Stimulated activated CD8-positive, alpha-beta memory T cell treated with anti-CD3 and anti-CD28 coated beads, Interleukin-12 subunit alpha, Interleukin-12 subunit beta, amount 100 ng/mL, for 4 hours (primary cell): ENCODE data around the gene FLT1.

Experiments
- DNase-seq: peaks from one replicate; pipeline ENCODE4 v3.0.0-alpha.2; 2020; ENCODE audit warnings: low read depth

FLT1 gene

DNA sequence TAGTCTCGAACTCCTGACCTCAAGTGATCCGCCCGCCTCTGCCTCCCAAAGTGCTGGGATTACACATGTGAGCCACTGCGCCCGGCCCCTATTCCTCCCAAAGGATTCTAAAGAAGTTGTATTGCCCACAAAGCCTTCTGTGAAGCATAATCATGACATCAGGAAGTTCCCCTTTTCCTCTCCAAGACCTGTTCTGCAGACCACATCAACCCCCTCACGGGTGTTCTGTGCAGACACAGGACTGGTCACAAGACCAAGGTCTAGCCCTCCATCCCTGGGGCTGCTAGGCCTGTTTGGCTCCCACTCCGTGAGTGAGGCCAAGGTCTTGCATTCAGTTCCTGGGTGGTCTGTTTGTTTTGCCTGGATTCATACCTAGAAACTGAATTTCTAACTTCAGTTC lies 178.1 kb downstream of the FLT1 start:
- no peak for DNase-seq

GRCh38 chr13:28316129-28316528 lies 178.8 kb downstream of the FLT1 start:
- DNase-seq = no peak

- DNase-seq = no peak
Observed at GRCh38 chr13:28314879-28315278, 180.0 kb downstream of the FLT1 start.

GRCh38 chr13:28313579-28313978 lies 181.3 kb downstream of the FLT1 start:
- no peak for DNase-seq

GRCh38 chr13:28306325-28306724 lies 188.6 kb downstream of the FLT1 start:
- no peak for DNase-seq

DNA sequence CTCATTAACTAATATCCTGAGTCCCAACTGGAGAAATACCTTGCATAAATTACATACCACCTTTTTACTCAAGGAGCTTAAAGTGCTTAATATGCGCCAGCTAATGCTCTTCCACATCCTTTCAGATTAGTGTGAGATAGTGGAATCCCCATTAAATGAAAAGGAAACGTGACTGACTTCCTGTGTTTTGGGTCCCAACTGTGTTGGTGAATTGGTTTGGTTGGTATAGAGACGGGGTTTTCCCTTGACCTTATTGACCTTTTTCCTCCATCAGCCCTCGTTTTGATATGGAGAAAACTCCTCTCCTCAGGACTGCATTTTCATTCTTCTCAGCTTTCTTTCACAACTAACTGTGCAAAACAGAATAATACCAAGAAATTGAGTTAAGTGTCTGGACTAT lies 193.1 kb downstream of the FLT1 start:
- DNase-seq = no peak

DNA sequence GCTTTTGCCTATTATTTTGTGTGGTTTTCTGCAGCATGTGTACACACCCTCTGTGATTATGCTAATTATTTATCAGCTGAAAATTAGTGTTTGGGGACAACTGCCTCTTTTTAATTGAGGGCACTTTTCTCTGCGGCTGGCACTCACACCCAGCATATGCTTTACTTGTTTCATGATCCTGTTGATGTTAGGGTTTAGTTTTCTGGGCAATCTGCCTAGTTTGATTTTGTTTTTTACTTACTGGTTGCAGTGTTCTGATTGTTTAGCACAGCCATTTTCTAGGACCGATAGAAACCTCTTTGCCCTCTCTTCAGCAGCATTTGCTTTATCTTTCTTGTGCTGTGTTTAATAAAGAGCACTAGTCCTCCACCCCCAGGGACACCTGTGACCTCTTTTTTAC lies 195.0 kb downstream of the FLT1 start:
- DNase-seq = no peak

- no peak for DNase-seq
Observed at GRCh38 chr13:28297341-28297740, 197.6 kb downstream of the FLT1 start.

- no peak for DNase-seq
Observed at GRCh38 chr13:28286263-28286662, 208.7 kb downstream of the FLT1 start.

- DNase-seq = no peak
Observed at GRCh38 chr13:28283600-28283999, 211.3 kb downstream of the FLT1 start.

DNA sequence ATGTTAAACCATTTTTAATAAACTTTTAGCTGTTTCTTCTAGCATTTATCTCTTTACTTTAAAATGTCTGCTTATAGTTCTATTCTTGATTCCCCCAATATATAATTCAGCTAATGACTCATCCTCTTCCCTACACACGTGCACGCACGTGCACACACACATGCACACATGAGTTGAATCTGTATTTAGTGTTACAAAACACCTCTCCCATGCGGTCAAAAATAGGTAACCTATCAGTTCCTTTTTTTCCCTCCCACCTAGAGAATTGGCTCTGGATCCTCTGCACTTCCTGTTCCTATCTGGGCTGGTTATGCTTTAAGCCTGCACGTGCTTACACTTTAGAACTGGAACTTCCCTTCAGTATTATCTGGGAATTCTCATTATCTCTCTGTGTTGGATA lies 212.5 kb downstream of the FLT1 start:
- no peak for DNase-seq

- DNase-seq = no peak
Observed at GRCh38 chr13:28273919-28274318, 221.0 kb downstream of the FLT1 start.

GRCh38 chr13:28271056-28271840 lies 223.7 kb downstream of the FLT1 start:
- no peak for DNase-seq

DNA sequence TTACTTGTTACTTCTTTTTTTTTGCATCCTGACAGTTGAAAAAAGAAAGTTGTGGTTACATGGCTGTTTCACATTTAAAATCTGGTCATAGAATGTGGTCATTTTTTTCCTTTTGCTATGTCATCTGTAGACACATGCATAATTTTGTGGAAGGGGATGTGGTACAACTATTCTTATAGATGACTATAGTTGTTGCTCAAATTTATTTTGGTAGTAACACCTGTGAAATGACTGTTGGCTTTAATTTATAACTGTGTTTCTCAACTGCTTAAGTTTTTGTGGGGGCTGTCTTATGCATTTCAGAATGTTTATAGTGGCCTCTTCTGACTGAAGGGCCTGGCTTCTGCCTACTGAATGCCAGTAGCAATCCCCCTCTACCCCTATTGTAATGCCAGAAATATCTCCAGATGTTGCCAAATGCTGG lies 226.1 kb downstream of the FLT1 start:
- no peak for DNase-seq

GRCh38 chr13:28267497-28267896 lies 227.4 kb downstream of the FLT1 start:
- no peak for DNase-seq

DNA sequence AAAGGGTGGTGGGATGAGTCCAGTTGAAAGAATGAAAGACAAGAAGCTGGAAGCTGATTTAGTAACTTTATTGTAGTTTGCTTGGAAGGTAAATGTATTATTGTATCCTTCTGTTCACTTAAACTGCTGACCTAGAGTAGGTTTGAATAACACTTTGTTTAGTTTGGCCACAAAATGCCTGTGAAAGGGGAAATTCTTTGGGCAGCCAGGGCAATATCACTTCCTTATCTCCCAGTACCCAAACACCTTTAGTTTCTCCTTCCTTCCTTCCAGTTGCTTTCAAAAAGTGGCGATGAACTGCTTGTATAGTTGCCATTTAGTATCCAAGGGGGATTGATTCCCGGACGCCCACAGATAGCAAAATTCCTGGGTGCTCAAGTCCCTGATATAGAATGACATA lies 236.5 kb downstream of the FLT1 start:
- no peak for DNase-seq

DNA sequence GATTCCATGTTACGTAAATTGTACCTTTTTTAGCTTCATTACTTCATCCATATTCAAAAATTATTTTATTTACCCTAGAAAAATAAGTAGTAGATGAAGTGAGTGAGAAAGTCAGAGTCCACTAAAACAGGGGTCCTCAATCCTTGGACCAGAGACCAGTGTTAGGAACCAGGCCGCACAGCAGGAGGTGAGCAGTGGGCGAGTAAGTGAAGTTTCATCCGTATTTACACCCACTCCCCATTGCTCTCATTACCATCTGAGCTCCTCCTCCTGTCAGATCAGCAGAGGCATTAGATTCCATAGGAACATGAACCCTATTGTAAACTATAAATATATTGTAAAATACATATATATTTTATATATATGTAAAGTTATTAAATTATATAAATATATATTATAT lies 237.6 kb downstream of the FLT1 start:
- DNase-seq = no peak

DNA sequence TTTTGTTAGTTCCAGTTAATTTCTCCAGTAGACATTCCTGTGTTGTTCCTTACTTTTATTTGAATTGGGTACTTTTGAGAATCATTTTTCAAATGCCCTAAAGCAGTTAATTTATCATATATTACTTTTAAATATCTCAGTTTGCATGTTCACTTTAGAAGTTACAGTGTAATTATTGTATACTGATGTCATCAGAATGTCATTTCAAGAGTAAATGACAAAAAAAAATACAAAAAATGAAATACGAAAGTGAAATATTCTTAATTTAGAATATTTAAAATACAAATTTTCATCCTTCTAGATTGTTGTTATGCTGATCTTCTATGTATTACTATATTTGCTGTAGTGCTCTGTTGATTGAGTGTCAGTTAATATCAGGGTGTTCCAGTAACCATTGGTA lies 242.4 kb downstream of the FLT1 start:
- DNase-seq = no peak

- no peak for DNase-seq
Observed at GRCh38 chr13:28251466-28251865, 243.5 kb downstream of the FLT1 start.

- DNase-seq = no peak
Observed at GRCh38 chr13:28250542-28250941, 244.4 kb downstream of the FLT1 start.
